Activated T-helper 1 cell treated with anti-CD3 and anti-CD28 coated beads, Interleukin-12 subunit alpha, Interleukin-12 subunit beta, Interleukin-2, Interleukin-4 antibody, amounts not matched to agents 30 ng/mL and 10 ng/mL and 1 ng/mL, durations not matched to agents 14 hours and 24 hours and 36 hours (primary cell): ENCODE results near the gene PCP4L1. TPM values are rescaled to one million over a fixed set of nuclear protein-coding genes. Genes with fewer than 3 reads are reported as not detected.

ENCODE experiments used
- DNase-seq: peaks from one replicate; pipeline ENCODE4 v3.0.0; 2021; ENCODE audit warnings: low spot score
- H3K27ac Mint-ChIP-seq: one replicate; pipeline ENCODE4 v1.8.0; 2021; ENCODE audit warnings: mild to moderate bottlenecking, mixed read lengths
- H3K27me3 Mint-ChIP-seq: one replicate; pipeline ENCODE4 v1.8.0; 2022; ENCODE audit warnings: mild to moderate bottlenecking, moderate library complexity, mixed read lengths; ENCODE audit not compliant: insufficient read depth
- H3K36me3 Mint-ChIP-seq: one replicate; pipeline ENCODE4 v1.8.0; 2021; ENCODE audit warnings: low read depth, mixed read lengths
- H3K4me1 Mint-ChIP-seq: one replicate; pipeline ENCODE4 v1.8.0; 2021; ENCODE audit warnings: low read depth, mixed read lengths
- H3K4me3 Mint-ChIP-seq: one replicate; pipeline ENCODE4 v1.8.0; 2021; ENCODE audit warnings: mild to moderate bottlenecking, moderate library complexity, mixed read lengths
- H3K9me3 Mint-ChIP-seq: one replicate; pipeline ENCODE4 v1.8.0; 2021; ENCODE audit warnings: mixed read lengths
- intact Hi-C: fragments of 100-400 bp; cut with micrococcal nuclease; formaldehyde crosslinking; loops from one replicate; pipeline ENCODE4 v1.15.1; 2024
- total RNA-seq: library from RNA; stranded (reverse); gene quantifications from 2 replicates; pipeline ENCODE4 v1.2.3, GENCODE V29; 2022

Gene PCP4L1
- total RNA-seq, 1 donor from 2014 or later: not detected

DNA sequence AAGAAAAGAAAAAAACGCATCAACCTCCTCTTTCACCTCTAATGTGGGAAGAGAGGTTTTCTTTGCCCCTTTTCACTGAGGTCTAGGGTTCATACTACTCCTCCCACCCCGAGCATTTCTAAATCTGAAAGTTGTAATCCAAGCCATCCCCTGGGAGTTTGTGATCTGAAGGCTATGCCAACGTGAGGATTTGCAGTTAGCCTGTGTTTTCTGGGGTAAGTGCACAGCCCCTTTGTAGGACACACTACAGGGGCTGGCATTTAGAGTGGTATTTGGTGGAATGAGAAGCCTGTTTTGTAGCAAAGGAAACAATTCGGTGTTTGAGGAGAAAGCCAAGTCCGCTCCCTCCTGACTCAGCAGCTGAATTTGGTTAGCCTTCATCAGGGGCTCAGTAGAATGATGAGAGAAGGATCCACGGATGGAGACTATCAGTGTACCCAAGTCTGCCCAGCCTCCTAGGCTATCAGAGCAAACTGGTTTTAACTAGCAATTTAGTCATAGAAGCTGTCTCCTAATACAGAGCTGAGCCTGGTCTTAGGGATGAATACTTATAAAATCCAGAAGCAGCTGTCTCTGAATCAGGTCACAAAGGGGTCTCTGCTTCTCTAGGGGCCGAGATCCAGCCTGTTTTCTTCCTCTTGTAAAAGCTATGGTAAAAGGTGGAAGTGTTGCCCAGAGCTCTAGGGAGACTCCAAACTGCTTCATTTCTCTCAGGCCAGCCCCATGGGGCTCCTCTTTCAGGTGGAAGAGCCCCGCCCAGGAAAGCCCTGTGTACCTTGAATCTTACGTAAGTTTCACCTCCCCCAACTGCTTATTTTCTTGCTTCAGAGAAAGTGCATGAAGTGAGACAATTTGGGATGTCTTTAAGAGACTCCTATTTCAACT lies 2.1 kb downstream of the PCP4L1 start:
- Mint-ChIP-seq H3K36me3 (peaks cover 6% of the 10 kb centered on the region), H3K27ac (no peak overlapping the region), H3K4me3 (no peak overlapping the region), H3K9me3 (peaks cover 20% of the 10 kb centered on the region), H3K27me3 (peaks cover 43% of the 10 kb centered on the region), H3K4me1 (peaks cover 16% of the 10 kb centered on the region)
- DNase-seq: no peak
- intact Hi-C loops: no loop called here

- Mint-ChIP-seq H3K36me3 (peaks cover 6% of the 10 kb centered on the region), H3K4me1 (peaks cover 16% of the 10 kb centered on the region), H3K9me3 (peaks cover 20% of the 10 kb centered on the region), H3K4me3 (no peak overlapping the region), H3K27me3 (peaks cover 42% of the 10 kb centered on the region), H3K27ac (no peak overlapping the region)
- no peak for DNase-seq
- intact Hi-C loops: no loop called here
Observed at GRCh38 chr1:161261261-161262235, 3.0 kb downstream of the PCP4L1 start.

DNA sequence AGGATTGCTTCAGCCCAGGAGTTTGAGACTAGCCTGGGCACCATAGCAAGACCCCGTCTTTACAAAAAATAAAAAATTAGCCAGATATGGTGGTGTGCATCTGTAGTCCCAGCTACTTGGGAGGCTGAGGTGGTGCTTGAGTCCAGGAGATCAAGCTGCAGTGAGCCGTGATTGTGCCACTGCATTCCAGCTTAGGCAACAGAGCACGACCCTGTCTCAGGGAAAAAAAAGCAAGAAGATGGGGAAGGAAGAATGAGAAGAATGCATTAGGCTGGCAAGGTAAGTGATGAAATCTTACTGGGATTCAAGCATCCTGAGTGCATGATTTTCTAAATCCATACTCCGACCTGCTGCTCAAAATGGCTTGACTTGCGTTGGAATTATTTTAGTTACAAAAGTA lies 6.8 kb downstream of the PCP4L1 start:
- intact Hi-C loops: no loop called here
- Mint-ChIP-seq H3K27ac (no peak overlapping the region), H3K27me3 (peaks cover 21% of the 10 kb centered on the region), H3K36me3 (no peaks in the 10 kb centered on the region), H3K4me3 (no peak overlapping the region), H3K4me1 (no peaks in the 10 kb centered on the region), H3K9me3 (no peaks in the 10 kb centered on the region)
- DNase-seq: no peak

DNA sequence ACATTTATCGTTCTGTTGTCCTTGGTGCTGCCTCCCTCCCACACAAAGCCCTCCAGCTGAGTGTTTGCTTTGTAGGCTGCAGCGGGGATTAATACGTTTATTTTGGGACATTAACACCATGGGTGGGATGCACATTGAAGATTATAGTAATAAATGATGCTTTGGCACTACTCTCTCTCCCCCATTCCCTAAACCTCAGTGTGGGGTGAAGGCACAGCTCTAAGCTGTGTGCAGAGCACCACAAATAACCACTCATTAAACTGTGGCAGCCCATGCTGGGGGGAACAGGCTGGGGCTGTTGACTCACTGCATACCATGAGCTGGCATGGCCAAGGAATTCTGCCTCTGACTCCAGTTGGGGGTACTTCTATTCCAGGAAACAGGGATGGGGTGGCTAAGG lies 7.7 kb downstream of the PCP4L1 start:
- Mint-ChIP-seq H3K36me3 (no peaks in the 10 kb centered on the region), H3K27ac (no peak overlapping the region), H3K4me1 (no peaks in the 10 kb centered on the region), H3K9me3 (no peaks in the 10 kb centered on the region), H3K4me3 (no peak overlapping the region), H3K27me3 (peaks cover 14% of the 10 kb centered on the region)
- intact Hi-C loops: no loop called here
- no peak for DNase-seq

- no peak overlapping the region for H3K27ac Mint-ChIP-seq
- intact Hi-C loops: no loop called here
- no peaks in the 10 kb centered on the region for H3K9me3 Mint-ChIP-seq
- no peak for DNase-seq
- no peak overlapping the region for H3K4me3 Mint-ChIP-seq
- H3K36me3 Mint-ChIP-seq: no peaks in the 10 kb centered on the region
- no peaks in the 10 kb centered on the region for H3K4me1 Mint-ChIP-seq
- H3K27me3 Mint-ChIP-seq: peaks cover 8% of the 10 kb centered on the region
Observed at GRCh38 chr1:161266836-161267235, 8.3 kb downstream of the PCP4L1 start.

DNA sequence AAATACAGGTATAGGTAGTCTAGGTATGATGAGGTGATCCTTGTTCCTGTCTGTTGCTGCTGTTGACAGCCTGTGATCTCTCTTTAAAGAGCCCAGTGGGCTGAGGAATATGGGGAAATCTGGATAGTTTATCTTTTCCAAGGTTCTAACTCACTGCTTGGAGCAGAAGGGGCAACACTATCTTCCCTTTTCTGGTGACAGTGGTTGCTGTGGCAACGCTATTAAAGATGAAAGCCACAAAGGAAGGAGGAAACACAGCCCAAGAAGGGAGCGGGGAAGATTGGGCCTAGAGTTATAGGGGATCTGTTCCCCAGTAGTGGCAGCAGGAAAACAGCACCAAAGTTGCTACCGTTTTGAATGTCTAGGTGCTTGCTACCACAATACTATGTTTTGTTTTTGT lies 8.8 kb downstream of the PCP4L1 start:
- no peaks in the 10 kb centered on the region for H3K36me3 Mint-ChIP-seq
- H3K4me3 Mint-ChIP-seq: no peak overlapping the region
- DNase-seq: no peak
- H3K27me3 Mint-ChIP-seq: peaks cover 6% of the 10 kb centered on the region
- intact Hi-C loops: no loop called here
- H3K9me3 Mint-ChIP-seq: no peaks in the 10 kb centered on the region
- H3K4me1 Mint-ChIP-seq: no peaks in the 10 kb centered on the region
- no peak overlapping the region for H3K27ac Mint-ChIP-seq

- intact Hi-C loops: no loop called here
- no peak for DNase-seq
- Mint-ChIP-seq H3K27me3 (peaks cover 12% of the 10 kb centered on the region), H3K36me3 (no peaks in the 10 kb centered on the region), H3K4me3 (no peak overlapping the region), H3K4me1 (no peaks in the 10 kb centered on the region), H3K27ac (no peak overlapping the region), H3K9me3 (no peaks in the 10 kb centered on the region)
Observed at GRCh38 chr1:161273402-161273801, 14.9 kb downstream of the PCP4L1 start.

GRCh38 chr1:161274874-161275273 lies 16.3 kb downstream of the PCP4L1 start:
- no peak for DNase-seq
- peaks cover 17% of the 10 kb centered on the region for H3K27me3 Mint-ChIP-seq
- no peaks in the 10 kb centered on the region for H3K9me3 Mint-ChIP-seq
- H3K36me3 Mint-ChIP-seq: no peaks in the 10 kb centered on the region
- H3K4me3 Mint-ChIP-seq: no peak overlapping the region
- H3K27ac Mint-ChIP-seq: no peak overlapping the region
- H3K4me1 Mint-ChIP-seq: no peaks in the 10 kb centered on the region
- intact Hi-C loops: no loop called here

DNA sequence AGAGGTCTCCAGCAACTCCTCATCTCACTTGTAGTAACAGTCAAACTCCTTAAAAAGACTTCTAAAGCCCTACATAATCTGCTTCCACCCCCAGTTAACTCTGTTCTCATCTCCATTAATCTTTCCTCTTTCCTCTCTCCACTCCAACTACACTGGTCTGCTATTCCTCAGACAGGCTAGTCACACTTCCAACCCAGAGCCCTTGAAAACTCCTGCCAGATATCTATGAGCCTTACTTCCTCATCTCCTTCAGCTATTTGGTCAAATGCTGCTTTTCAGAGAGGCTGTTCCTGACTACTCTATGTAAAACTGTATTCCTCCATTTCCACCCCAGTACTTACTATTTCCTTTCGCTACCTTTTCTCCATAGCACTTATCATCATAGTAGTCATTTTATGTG lies 24.4 kb downstream of the PCP4L1 start:
- H3K4me1 Mint-ChIP-seq: peaks cover 6% of the 10 kb centered on the region
- DNase-seq: no peak
- H3K27ac Mint-ChIP-seq: no peak overlapping the region
- H3K9me3 Mint-ChIP-seq: no peaks in the 10 kb centered on the region
- peaks cover 2% of the 10 kb centered on the region for H3K36me3 Mint-ChIP-seq
- peaks cover 25% of the 10 kb centered on the region for H3K27me3 Mint-ChIP-seq
- no peak overlapping the region for H3K4me3 Mint-ChIP-seq
- intact Hi-C loops: no loop called here

- H3K4me1 Mint-ChIP-seq: peaks cover 6% of the 10 kb centered on the region
- intact Hi-C loops: no loop called here
- no peak for DNase-seq
- peaks cover 20% of the 10 kb centered on the region for H3K27me3 Mint-ChIP-seq
- H3K27ac Mint-ChIP-seq: no peak overlapping the region
- H3K36me3 Mint-ChIP-seq: peaks cover 4% of the 10 kb centered on the region
- no peak overlapping the region for H3K4me3 Mint-ChIP-seq
- H3K9me3 Mint-ChIP-seq: no peaks in the 10 kb centered on the region
Observed at GRCh38 chr1:161285113-161285512, 26.6 kb downstream of the PCP4L1 start.

DNA sequence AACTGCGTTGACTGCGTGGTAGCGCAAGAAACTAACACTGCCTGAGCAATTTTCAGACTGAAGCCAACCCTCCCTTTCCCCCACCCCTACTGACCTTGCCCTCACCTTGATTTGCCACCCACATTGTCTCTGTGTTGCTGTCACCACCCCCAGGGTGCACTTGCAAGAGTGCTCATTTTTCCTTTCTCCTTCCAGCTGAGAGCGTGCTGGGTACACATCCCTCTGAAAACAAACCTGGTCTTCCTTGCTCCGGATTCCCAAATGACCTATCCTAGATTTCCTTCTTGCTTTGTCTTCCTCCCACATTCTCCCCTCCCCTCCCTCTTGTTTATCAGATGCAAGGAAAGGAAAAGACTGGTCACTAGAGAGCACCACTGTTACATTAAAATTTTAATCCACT lies 27.0 kb downstream of the PCP4L1 start:
- H3K4me3 Mint-ChIP-seq: no peak overlapping the region
- H3K27me3 Mint-ChIP-seq: peaks cover 17% of the 10 kb centered on the region
- peaks cover 6% of the 10 kb centered on the region for H3K4me1 Mint-ChIP-seq
- H3K36me3 Mint-ChIP-seq: peaks cover 5% of the 10 kb centered on the region
- DNase-seq: no peak
- intact Hi-C loops: no loop called here
- H3K9me3 Mint-ChIP-seq: no peaks in the 10 kb centered on the region
- H3K27ac Mint-ChIP-seq: no peak overlapping the region

- intact Hi-C loops: no loop called here
- H3K4me3 Mint-ChIP-seq: no peak overlapping the region
- H3K27me3 Mint-ChIP-seq: peaks cover 16% of the 10 kb centered on the region
- peaks cover 6% of the 10 kb centered on the region for H3K4me1 Mint-ChIP-seq
- no peak overlapping the region for H3K27ac Mint-ChIP-seq
- H3K9me3 Mint-ChIP-seq: no peaks in the 10 kb centered on the region
- no peak for DNase-seq
- H3K36me3 Mint-ChIP-seq: peaks cover 5% of the 10 kb centered on the region
Observed at GRCh38 chr1:161287482-161288054, 29.0 kb downstream of the PCP4L1 start.

- no peaks in the 10 kb centered on the region for H3K9me3 Mint-ChIP-seq
- intact Hi-C loops: loop anchor here (1.0 to 5.0 kb wide), 5 partner anchors 24 to 98 kb away; partner anchors contain the start of gene SDHC
- no peak overlapping the region for H3K4me3 Mint-ChIP-seq
- DNase-seq: no peak
- H3K27ac Mint-ChIP-seq: no peak overlapping the region
- H3K27me3 Mint-ChIP-seq: no peaks in the 10 kb centered on the region
- H3K4me1 Mint-ChIP-seq: no peaks in the 10 kb centered on the region
- peaks cover 3% of the 10 kb centered on the region for H3K36me3 Mint-ChIP-seq
Observed at GRCh38 chr1:161290779-161291178, 32.2 kb downstream of the PCP4L1 start.
